B cell (primary cell): ENCODE data around the gene SLC12A3. TPM values are rescaled to one million over a fixed set of nuclear protein-coding genes. Genes with fewer than 3 reads are reported as not detected.
"Not testable (repeated sequence)": the region's sequence is repeated elsewhere in the genome, so short reads cannot be mapped to it uniquely, and the experiment has no call there.

Experiments
- ATAC-seq: fragments of 200-7000 bp; cut with Tn5 transposase; one replicate; pipeline ENCODE4 v1.10.0; 2021; ENCODE audit warnings: low read depth, mild to moderate bottlenecking, moderate number of reproducible peaks, moderate library complexity
- CTCF ChIA-PET: fragments of 350-600 bp; sonication (Branson Sonifier 250); formaldehyde crosslinking; loops from one replicate; lab custom pipeline; 2021; ENCODE audit warnings: antibody characterized with exemption, inconsistent platforms; lab: Charles Lee
- POLR2A ChIA-PET: fragments of 350-600 bp; sonication (Branson Sonifier 250); formaldehyde crosslinking; loops from one replicate; lab custom pipeline; 2021; ENCODE audit warnings: antibody characterized with exemption; lab: Charles Lee
- DNase-seq: peaks from one replicate; pipeline ENCODE4 v3.0.0; 2013
- H2AFZ ChIP-seq: 2 replicates; pipeline ENCODE4 v1.6.1; 2012; ENCODE audit warnings: mild to moderate bottlenecking, low read depth, low read length; ENCODE audit not compliant: insufficient read depth, poor library complexity, severe bottlenecking
- H3K27ac ChIP-seq, 2 donors: 1 replicate in 1 of 2; 2 replicates in 1 of 2; pipeline ENCODE4 v1.5.1; 2012 to 2013; ENCODE audit warnings: low read length in 2 of 2, mild to moderate bottlenecking in 2 of 2, moderate library complexity in 1 of 2
- H3K27me3 ChIP-seq, 4 experiments: fragments of 200-600 bp in 1 of 4; sonication (generic) in 1 of 4; replicated peaks in 1 of 4; 1 replicate in 2 of 4; 2 replicates in 2 of 4; pipeline versions ENCODE4 v1.6.1 to v1.7.0; 2013 to 2016; ENCODE audit warnings: low read length in 3 of 4, mild to moderate bottlenecking in 2 of 4, mixed read lengths in 1 of 4, moderate library complexity in 1 of 4; ENCODE audit not compliant: insufficient read depth in 4 of 4, control insufficient read depth in 3 of 4; ENCODE audit errors: control extremely low read depth in 1 of 4
- H3K36me3 ChIP-seq, 2 experiments: replicated peaks in 1 of 2; 1 replicate in 1 of 2; 2 replicates in 1 of 2; pipeline versions ENCODE4 v1.6.1 to v1.7.1; 2013; ENCODE audit warnings: low read length in 1 of 2; ENCODE audit not compliant: insufficient read depth in 2 of 2, control insufficient read depth in 1 of 2; ENCODE audit errors: control extremely low read depth in 1 of 2, extremely low read depth in 1 of 2
- H3K4me1 ChIP-seq, 2 donors: fragments of 200-600 bp in 1 of 2; sonication (generic) in 1 of 2; 1 replicate in 1 of 2; 2 replicates in 1 of 2; pipeline versions ENCODE4 v1.5.1 to v1.6.1; 2013 to 2017; ENCODE audit warnings: low read length in 2 of 2; ENCODE audit not compliant: control insufficient read depth in 2 of 2, insufficient read depth in 2 of 2
- H3K4me2 ChIP-seq: replicated peaks from 2 replicates; pipeline ENCODE3; 2012; ENCODE audit warnings: mild to moderate bottlenecking, low read depth, low read length; ENCODE audit not compliant: poor library complexity, severe bottlenecking
- H3K4me3 ChIP-seq, 5 experiments: fragments of 200-600 bp in 1 of 5; sonication (generic) in 1 of 5; 1 replicate in 3 of 5; 2 replicates in 2 of 5; pipeline versions ENCODE4 v1.5.1 to v1.7.0; 2011 to 2016; ENCODE audit warnings: low read length in 4 of 5, mild to moderate bottlenecking in 4 of 5, low read depth in 2 of 5, control low read depth in 1 of 5, moderate library complexity in 1 of 5; ENCODE audit not compliant: insufficient read depth in 1 of 5; ENCODE audit errors: control extremely low read depth in 1 of 5, extremely low read depth in 1 of 5
- H3K79me2 ChIP-seq: fragments of 200-600 bp; sonication (generic); one replicate; pipeline ENCODE4 v1.6.0; 2016; ENCODE audit warnings: low read length; ENCODE audit not compliant: control insufficient read depth, insufficient read depth
- H3K9ac ChIP-seq: fragments of 200-600 bp; sonication (generic); 2 replicates; pipeline ENCODE4 v1.6.1; 2017; ENCODE audit warnings: mild to moderate bottlenecking, low read length, moderate library complexity
- H3K9me3 ChIP-seq, 3 donors: one replicate each; pipeline versions ENCODE4 v1.6.1 to v1.7.1; 2013; ENCODE audit warnings: low read length in 2 of 3; ENCODE audit not compliant: control insufficient read depth in 2 of 3, insufficient read depth in 1 of 3; ENCODE audit errors: control extremely low read depth in 1 of 3
- H4K20me1 ChIP-seq: 2 replicates; pipeline ENCODE4 v1.6.0; 2012; ENCODE audit warnings: mild to moderate bottlenecking, low read length; ENCODE audit not compliant: insufficient read depth, control insufficient read depth, poor library complexity, severe bottlenecking
- H3K27ac Mint-ChIP-seq: one replicate; pipeline ENCODE4 v1.8.0; 2021; ENCODE audit warnings: mixed read lengths
- H3K27me3 Mint-ChIP-seq: one replicate; pipeline ENCODE4 v1.8.0; 2021; ENCODE audit warnings: mixed read lengths
- H3K4me1 Mint-ChIP-seq: one replicate; pipeline ENCODE4 v1.8.0; 2021; ENCODE audit warnings: mixed read lengths
- H3K4me3 Mint-ChIP-seq: one replicate; pipeline ENCODE4 v1.8.0; 2021; ENCODE audit warnings: mixed read lengths
- H3K9me3 Mint-ChIP-seq: one replicate; pipeline ENCODE4 v1.8.0; 2022; ENCODE audit warnings: mixed read lengths; ENCODE audit not compliant: insufficient read depth
- EZH2 ChIP-seq: IDR thresholded peaks from 2 replicates; pipeline ENCODE4 v1.6.1; 2012; ENCODE audit warnings: borderline replicate concordance, low read depth, mild to moderate bottlenecking, moderate library complexity, low read length; ENCODE audit not compliant: insufficient read depth, poor library complexity, severe bottlenecking
- WGBS: methylation state at CpG from one replicate; pipeline ENCODE4 v1.1.5; 2013; ENCODE audit warnings: missing lambda C conversion rate; ENCODE audit not compliant: insufficient coverage; 5-methylcytosine and 5-hydroxymethylcytosine counted together
- intact Hi-C: fragments of 100-400 bp; cut with micrococcal nuclease; formaldehyde crosslinking; loops from one replicate; pipeline ENCODE4 v1.10.0; 2022
- polyA plus RNA-seq: library from polyadenylated mRNA; depleted of rRNA; stranded (reverse); fragments of >200 nt; gene quantifications from 2 replicates; pipeline ENCODE4 v1.2.3, GENCODE V29; 2012
- total RNA-seq, 2 donors: library from RNA; stranded (reverse); fragments of 120-200 nt in 1 of 2; gene quantifications; 1 replicate in 1 of 2; 2 replicates in 1 of 2; pipeline versions ENCODE4 v1.2.3 to v1.2.4, GENCODE V29; 2013 to 2022
- TF ChIP-seq, protein P1 (sequence below): fragments of 200-600 bp; IDR thresholded peaks from one replicate; pipeline ENCODE4 v1.8.0; 2022; ENCODE audit warnings: antibody characterized with exemption, mild to moderate bottlenecking

The SLC12A3 gene
- total and polyA plus RNA-seq, 2 donors (not counting 1 experiment from before 2014, with no cell fraction given), result 1.3 to 4.9 TPM

DNA sequence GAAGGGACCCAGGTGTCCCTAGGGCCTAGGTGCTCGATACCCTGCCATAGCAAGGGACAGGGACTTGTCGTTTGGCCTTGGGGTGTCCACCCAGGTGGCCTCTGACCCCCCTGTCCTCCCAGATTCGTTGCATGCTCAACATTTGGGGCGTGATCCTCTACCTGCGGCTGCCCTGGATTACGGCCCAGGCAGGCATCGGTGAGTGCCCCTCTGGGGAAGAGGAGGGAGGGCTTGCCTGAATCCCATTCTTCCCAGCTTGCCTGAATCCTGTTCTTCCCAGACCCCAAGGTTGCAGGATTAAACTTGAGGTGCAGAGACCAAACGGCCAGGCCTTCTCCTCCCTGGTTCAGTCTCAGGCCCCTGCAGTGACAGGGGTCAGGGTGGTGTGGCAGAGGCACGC lies 3.2 kb downstream of the SLC12A3 start:
- Mint-ChIP-seq H3K27ac (no peak overlapping the region), H3K4me3 (no peak overlapping the region), H3K27me3 (no peaks in the 10 kb centered on the region), H3K4me1 (peaks cover 31% of the 10 kb centered on the region), H3K9me3 (no peaks in the 10 kb centered on the region)
- intact Hi-C loops, result loop anchor here (5.0 kb wide), 2 partner anchors 44 to 299 kb away; no protein-coding TSS in a partner anchor
- H3K36me3 ChIP-seq, result no peaks in the 10 kb centered on the region
- H3K9me3 ChIP-seq, result no peaks in the 10 kb centered on the region
- WGBS, result 94% methylated on average over 9 of the region's 9 CpGs
- no peak overlapping the region for H3K9ac ChIP-seq
- no peaks in the 10 kb centered on the region for H3K27me3 ChIP-seq
- DNase-seq (no peak), ATAC-seq (no peak)
- ChIA-PET POLR2A (interaction anchor here (0.6 to 6.4 kb wide), 8 partner anchors 11 to 177 kb away, joined by 3 to 68 read pairs (median 5); partner anchors contain the start of gene HERPUD1), CTCF (interaction anchor here (0.5 to 7.4 kb wide), 21 partner anchors 14 to 306 kb away, joined by 3 to 140 read pairs (median 9); partner anchors contain the start of gene HERPUD1)
- no peaks in the 10 kb centered on the region for H4K20me1 ChIP-seq
- H2AFZ ChIP-seq, result no peak overlapping the region
- no peak overlapping the region for H3K4me3 ChIP-seq
- H3K4me2 ChIP-seq, result no peak overlapping the region
- TF ChIP-seq, protein P1, sequence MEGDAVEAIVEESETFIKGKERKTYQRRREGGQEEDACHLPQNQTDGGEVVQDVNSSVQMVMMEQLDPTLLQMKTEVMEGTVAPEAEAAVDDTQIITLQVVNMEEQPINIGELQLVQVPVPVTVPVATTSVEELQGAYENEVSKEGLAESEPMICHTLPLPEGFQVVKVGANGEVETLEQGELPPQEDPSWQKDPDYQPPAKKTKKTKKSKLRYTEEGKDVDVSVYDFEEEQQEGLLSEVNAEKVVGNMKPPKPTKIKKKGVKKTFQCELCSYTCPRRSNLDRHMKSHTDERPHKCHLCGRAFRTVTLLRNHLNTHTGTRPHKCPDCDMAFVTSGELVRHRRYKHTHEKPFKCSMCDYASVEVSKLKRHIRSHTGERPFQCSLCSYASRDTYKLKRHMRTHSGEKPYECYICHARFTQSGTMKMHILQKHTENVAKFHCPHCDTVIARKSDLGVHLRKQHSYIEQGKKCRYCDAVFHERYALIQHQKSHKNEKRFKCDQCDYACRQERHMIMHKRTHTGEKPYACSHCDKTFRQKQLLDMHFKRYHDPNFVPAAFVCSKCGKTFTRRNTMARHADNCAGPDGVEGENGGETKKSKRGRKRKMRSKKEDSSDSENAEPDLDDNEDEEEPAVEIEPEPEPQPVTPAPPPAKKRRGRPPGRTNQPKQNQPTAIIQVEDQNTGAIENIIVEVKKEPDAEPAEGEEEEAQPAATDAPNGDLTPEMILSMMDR, result no peak
- no peak for TF ChIP-seq EZH2
- peaks cover 21 to 49% of the 10 kb centered on the region in 2 donors for H3K4me1 ChIP-seq
- no peak overlapping the region for H3K27ac ChIP-seq
- H3K79me2 ChIP-seq, result peaks cover 23% of the 10 kb centered on the region

GRCh38 chr16:56868766-56869165 lies 3.8 kb downstream of the SLC12A3 start:
- WGBS, result 91% methylated on average over 4 of the region's 5 CpGs
- H3K9me3 Mint-ChIP-seq, H3K4me3 ChIP-seq, H3K9me3 ChIP-seq, H4K20me1 ChIP-seq, ATAC-seq, H3K4me3 Mint-ChIP-seq, H3K9ac ChIP-seq, H3K27ac ChIP-seq, H3K27ac Mint-ChIP-seq, H2AFZ ChIP-seq, H3K36me3 ChIP-seq, H3K4me2 ChIP-seq, DNase-seq, H3K27me3 Mint-ChIP-seq, H3K27me3 ChIP-seq: not testable (repeated sequence)
- H3K79me2 ChIP-seq, result peaks cover 23% of the 10 kb centered on the region
- ChIA-PET CTCF (interaction anchor here (0.6 to 7.4 kb wide), 16 partner anchors 9 to 306 kb away, joined by 3 to 140 read pairs (median 4); partner anchors contain the start of gene HERPUD1), POLR2A (interaction anchor here (1.1 to 6.4 kb wide), 8 partner anchors 43 to 177 kb away, joined by 3 to 68 read pairs (median 4); partner anchors contain the start of gene HERPUD1)
- peaks cover 21 to 46% of the 10 kb centered on the region in 2 donors for H3K4me1 ChIP-seq
- intact Hi-C loops, result loop anchor here (5.0 kb wide), 2 partner anchors 44 to 299 kb away; no protein-coding TSS in a partner anchor
- H3K4me1 Mint-ChIP-seq, result peaks cover 31% of the 10 kb centered on the region
